Common myeloid progenitor, CD34-positive (primary cell): ENCODE measurements around the gene ADAMTSL2.

Source experiments
- CTCF ChIA-PET: fragments of 350-600 bp; sonication (Branson Sonifier 250); formaldehyde crosslinking; loops from one replicate; lab custom pipeline; 2021; ENCODE audit warnings: antibody characterized with exemption; lab: Charles Lee
- POLR2A ChIA-PET: fragments of 350-600 bp; sonication (Branson Sonifier 250); formaldehyde crosslinking; loops from one replicate; lab custom pipeline; 2021; ENCODE audit warnings: antibody characterized with exemption; lab: Charles Lee
- DNase-seq, 3 donors: peaks; one replicate each; pipeline versions ENCODE4 v3.0.0 to v3.0.0-alpha.2; 2013
- H3K27ac ChIP-seq, 2 experiments: 1 replicate in 1 of 2; 2 replicates in 1 of 2; pipeline ENCODE4 v1.7.0; 2013; ENCODE audit warnings: inconsistent platforms in 2 of 2, low read length in 2 of 2, mild to moderate bottlenecking in 2 of 2, low read depth in 1 of 2, moderate library complexity in 1 of 2; ENCODE audit not compliant: severe bottlenecking in 2 of 2, insufficient read depth in 1 of 2, poor library complexity in 1 of 2
- H3K27me3 ChIP-seq, 5 experiments: replicated peaks in 2 of 5; 1 replicate in 3 of 5; 2 replicates in 2 of 5; pipeline versions ENCODE4 v1.6.1 to v1.7.0; 2013; ENCODE audit warnings: low read length in 4 of 5, mild to moderate bottlenecking in 2 of 5, moderate library complexity in 2 of 5, inconsistent platforms in 1 of 5; ENCODE audit not compliant: insufficient read depth in 5 of 5, control insufficient read depth in 4 of 5
- H3K36me3 ChIP-seq, 4 experiments: 1 replicate in 2 of 4; 2 replicates in 2 of 4; pipeline versions ENCODE4 v1.6.1 to v1.7.0; 2013; ENCODE audit warnings: low read length in 3 of 4, control low read depth in 1 of 4, mild to moderate bottlenecking in 1 of 4; ENCODE audit not compliant: control insufficient read depth in 4 of 4, insufficient read depth in 4 of 4
- H3K4me1 ChIP-seq, 4 experiments: 1 replicate in 3 of 4; 2 replicates in 1 of 4; pipeline versions ENCODE4 v1.6.1 to v1.7.1; 2013; ENCODE audit warnings: low read length in 3 of 4, mild to moderate bottlenecking in 3 of 4, control low read depth in 1 of 4, inconsistent platforms in 1 of 4, moderate library complexity in 1 of 4; ENCODE audit not compliant: control insufficient read depth in 4 of 4, insufficient read depth in 4 of 4; ENCODE audit errors: control extremely low read depth in 1 of 4
- H3K4me3 ChIP-seq, 7 experiments: 1 replicate in 4 of 7; 2 replicates in 3 of 7; pipeline versions ENCODE4 v1.5.1 to v1.7.0; 2013; ENCODE audit warnings: mild to moderate bottlenecking in 7 of 7, low read length in 6 of 7, moderate library complexity in 6 of 7, inconsistent platforms in 2 of 7, low read depth in 2 of 7, control low read depth in 1 of 7; ENCODE audit not compliant: insufficient read depth in 4 of 7, control insufficient read depth in 1 of 7; ENCODE audit errors: extremely low read depth in 1 of 7
- H3K9me3 ChIP-seq, 5 experiments: 1 replicate in 4 of 5; 2 replicates in 1 of 5; pipeline versions ENCODE4 v1.6.1 to v1.7.1; 2013; ENCODE audit warnings: low read length in 4 of 5, mild to moderate bottlenecking in 2 of 5, inconsistent platforms in 1 of 5, low read depth in 1 of 5, moderate library complexity in 1 of 5; ENCODE audit not compliant: control insufficient read depth in 4 of 5, insufficient read depth in 2 of 5; ENCODE audit errors: control extremely low read depth in 1 of 5
- WGBS: methylation state at CpG from one replicate; pipeline ENCODE4 v1.1.5; 2013; ENCODE audit not compliant: insufficient coverage; 5-methylcytosine and 5-hydroxymethylcytosine counted together

ADAMTSL2 gene

GRCh38 chr9:133574771-133575170, 40.3 kb downstream of the ADAMTSL2 start:
- ChIA-PET POLR2A (no interaction called here), CTCF (no interaction called here)
- Histone ChIP-seq H3K9me3 (no peaks in the 10 kb centered on the region), H3K36me3 (no peaks in the 10 kb centered on the region), H3K4me3 (no peak overlapping the region), H3K27ac (no peak overlapping the region), H3K4me1 (peaks cover 0 to 24% (median 14%) of the 10 kb centered on the region in 4 experiments), H3K27me3 (peaks cover 0 to 59% (median 9%) of the 10 kb centered on the region in 5 experiments)
- DNase-seq, result no peak
- 93% methylated on average over 14 of the region's 17 CpGs for WGBS

GRCh38 chr9:133575186-133576030, 40.9 kb downstream of the ADAMTSL2 start:
- Histone ChIP-seq H3K9me3 (no peaks in the 10 kb centered on the region), H3K4me3 (no peak overlapping the region), H3K4me1 (peaks cover 0 to 24% (median 14%) of the 10 kb centered on the region in 4 experiments), H3K36me3 (no peaks in the 10 kb centered on the region), H3K27ac (no peak overlapping the region), H3K27me3 (peaks cover 0 to 54% (median 10%) of the 10 kb centered on the region in 5 experiments)
- no peak for DNase-seq
- ChIA-PET POLR2A (no interaction called here), CTCF (no interaction called here)
- 89% methylated on average over 32 of the region's 32 CpGs for WGBS

- peak overlapping the region in 4 of 7 experiments; percentile 23 to 63 (median 44) for H3K4me3 ChIP-seq
- CTCF ChIA-PET, result no interaction called here
Observed at GRCh38 chr9:133576031-133576874, 41.7 kb downstream of the ADAMTSL2 start.

GRCh38 chr9:133576875-133577736, 42.6 kb downstream of the ADAMTSL2 start:
- DNase-seq, result no peak
- Histone ChIP-seq H3K4me1 (peaks cover 0 to 21% (median 12%) of the 10 kb centered on the region in 4 experiments), H3K27me3 (peaks cover 0 to 48% (median 16%) of the 10 kb centered on the region in 5 experiments), H3K36me3 (no peaks in the 10 kb centered on the region), H3K9me3 (no peaks in the 10 kb centered on the region), H3K27ac (no peak overlapping the region), H3K4me3 (peak overlapping the region in 4 of 7 experiments; percentile 23 to 63 (median 44))
- CTCF ChIA-PET, result interaction anchor here (0.6 kb wide), 1 partner anchor 1078 kb away, joined by 3 read pairs; no protein-coding TSS in a partner anchor
- POLR2A ChIA-PET, result no interaction called here
- 34% methylated on average over 26 of the region's 34 CpGs for WGBS

More at GRCh38 chr9:133576031-133576874, 41.7 kb downstream of the ADAMTSL2 start:
- POLR2A ChIA-PET, result no interaction called here
- Histone ChIP-seq H3K4me1 (peaks cover 0 to 24% (median 14%) of the 10 kb centered on the region in 4 experiments), H3K27ac (no peak overlapping the region), H3K36me3 (no peaks in the 10 kb centered on the region), H3K27me3 (peaks cover 0 to 46% (median 11%) of the 10 kb centered on the region in 5 experiments), H3K9me3 (no peaks in the 10 kb centered on the region)
- no peak for DNase-seq
- 64% methylated on average over 22 of the region's 23 CpGs for WGBS

GRCh38 chr9:133577737-133578112, 43.2 kb downstream of the ADAMTSL2 start:
- 100% methylated on average over 2 of the region's 3 CpGs for WGBS
- Histone ChIP-seq H3K9me3 (no peaks in the 10 kb centered on the region), H3K27ac (no peak overlapping the region), H3K4me3 (no peak overlapping the region), H3K36me3 (no peaks in the 10 kb centered on the region), H3K27me3 (peaks cover 0 to 48% (median 16%) of the 10 kb centered on the region in 5 experiments), H3K4me1 (peaks cover 0 to 21% (median 12%) of the 10 kb centered on the region in 4 experiments)
- ChIA-PET CTCF (interaction anchor here (0.6 to 1.4 kb wide), 2 partner anchors 9 to 158 kb away, joined by 3 to 4 read pairs; no protein-coding TSS in a partner anchor), POLR2A (no interaction called here)
- DNase-seq, result no peak
